ENCODE results near the gene FCHO2. TPM values are rescaled to one million over a fixed set of nuclear protein-coding genes. Genes with fewer than 3 reads are reported as not detected.
"Not testable (repeated sequence)": the region's sequence is repeated elsewhere in the genome, so short reads cannot be mapped to it uniquely, and the experiment has no call there.

FCHO2 gene
- total RNA-seq, 2 experiments from 2014 or later: 0.54 to 0.93 TPM

DNA sequence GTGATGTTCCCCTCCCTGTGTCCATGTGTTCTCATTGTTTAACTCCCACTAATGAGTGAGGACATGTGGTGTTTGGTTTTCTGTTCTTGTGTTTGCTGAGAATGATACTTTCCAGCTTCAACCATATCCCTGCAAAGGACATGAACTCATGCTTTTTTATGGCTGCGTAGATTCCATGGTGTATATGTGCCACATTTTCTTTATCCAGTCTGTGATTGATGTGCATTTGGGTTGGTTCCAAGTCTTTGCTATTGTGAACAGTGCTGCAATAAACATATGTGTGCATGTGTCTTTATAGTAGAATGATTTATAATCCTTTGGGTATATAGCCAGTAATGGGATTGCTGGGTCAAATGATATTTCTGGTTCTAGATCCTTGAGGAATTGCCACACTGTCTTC, 21.0 kb downstream of the FCHO2 start:
- H3K9me3 Mint-ChIP-seq; DNase-seq; H3K4me1 Mint-ChIP-seq (ENCODE audit: low read depth); intact Hi-C loops (cut with micrococcal nuclease); H3K27ac Mint-ChIP-seq; H3K27me3 Mint-ChIP-seq (ENCODE audit: low read depth); CTCF ChIA-PET; H3K36me3 Mint-ChIP-seq (ENCODE audit: low read depth); H3K4me3 Mint-ChIP-seq: not testable (repeated sequence)

DNA sequence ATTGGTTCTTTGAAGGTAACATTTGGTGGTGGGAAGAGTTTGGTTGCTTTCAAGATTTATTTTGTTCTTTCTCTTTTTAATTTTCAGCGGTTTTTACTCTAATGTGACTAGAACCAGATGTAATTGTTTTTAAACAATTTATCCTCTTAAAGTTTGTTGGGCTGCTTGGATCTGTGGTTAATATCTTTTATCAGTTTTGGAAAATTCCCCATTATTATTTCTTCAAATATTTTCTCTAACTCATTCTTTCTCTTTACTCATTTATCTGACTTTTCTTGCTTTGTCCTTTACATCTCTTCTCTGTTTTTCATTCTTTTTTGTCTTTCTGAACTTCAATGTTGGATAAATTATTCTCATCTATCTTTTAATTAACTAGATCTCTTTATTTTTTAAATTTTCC, 29.9 kb downstream of the FCHO2 start:
- CTCF ChIA-PET: interaction anchor here (0.6 kb wide), 1 partner anchor 176 kb away, joined by 3 read pairs; no protein-coding TSS in a partner anchor
- Mint-ChIP-seq H3K9me3 (no peaks in the 10 kb centered on the region), H3K4me1 (ENCODE audit: low read depth) (no peaks in the 10 kb centered on the region), H3K4me3 (no peak overlapping the region), H3K27ac (no peak overlapping the region), H3K27me3 (ENCODE audit: low read depth) (peaks cover 15% of the 10 kb centered on the region), H3K36me3 (ENCODE audit: low read depth) (no peaks in the 10 kb centered on the region)
- no peak for DNase-seq
- intact Hi-C loops (cut with micrococcal nuclease): no loop called here

DNA sequence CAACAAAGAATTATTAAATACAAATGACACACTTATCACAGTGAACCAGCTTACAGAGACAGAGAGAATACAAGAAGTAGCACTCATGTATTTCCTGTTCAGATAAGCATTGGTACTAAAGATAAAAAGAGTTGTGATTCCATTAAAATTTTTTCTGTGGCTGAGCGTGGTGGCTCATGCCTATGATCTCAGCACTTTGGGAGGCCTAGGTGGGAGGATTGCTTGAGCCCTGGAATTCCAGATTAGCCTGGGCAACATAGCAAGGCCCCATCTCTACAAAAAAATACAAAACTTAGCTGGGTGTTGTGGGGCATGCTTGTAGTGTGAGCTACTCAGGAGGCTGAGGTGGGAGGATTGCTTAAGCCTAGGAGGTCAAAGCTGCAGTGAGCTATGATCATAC, 32.9 kb downstream of the FCHO2 start:
- H3K27me3 Mint-ChIP-seq (ENCODE audit: low read depth): peaks cover 22% of the 10 kb centered on the region
- H3K9me3 Mint-ChIP-seq: no peaks in the 10 kb centered on the region
- no peak overlapping the region for H3K4me3 Mint-ChIP-seq
- DNase-seq: no peak
- intact Hi-C loops (cut with micrococcal nuclease): no loop called here
- CTCF ChIA-PET: no interaction called here
- H3K4me1 Mint-ChIP-seq (ENCODE audit: low read depth): no peaks in the 10 kb centered on the region
- H3K27ac Mint-ChIP-seq: no peak overlapping the region
- no peaks in the 10 kb centered on the region for H3K36me3 Mint-ChIP-seq (ENCODE audit: low read depth)

DNA sequence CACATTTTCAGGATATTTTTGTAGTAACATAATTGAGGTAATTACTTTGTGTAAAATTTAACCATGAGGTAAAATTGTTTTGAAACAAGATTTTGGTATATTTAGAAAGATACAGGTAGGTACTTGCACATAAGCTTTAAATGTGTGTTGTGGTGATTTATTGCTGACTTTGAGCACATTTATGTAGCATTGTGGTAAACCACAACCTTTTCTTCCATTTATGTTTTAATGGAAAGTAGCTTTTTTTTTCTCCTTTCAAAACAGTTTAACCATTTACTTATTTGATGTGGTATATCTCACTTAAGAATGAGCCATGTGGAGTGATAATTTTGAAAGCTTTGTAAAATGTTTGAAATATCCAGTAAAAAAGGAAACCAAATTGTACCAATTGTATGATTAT, 35.6 kb downstream of the FCHO2 start:
- CTCF ChIA-PET: no interaction called here
- peaks cover 3% of the 10 kb centered on the region for H3K9me3 Mint-ChIP-seq
- H3K27me3 Mint-ChIP-seq (ENCODE audit: low read depth): peaks cover 25% of the 10 kb centered on the region
- H3K36me3 Mint-ChIP-seq (ENCODE audit: low read depth): no peaks in the 10 kb centered on the region
- no peak overlapping the region for H3K4me3 Mint-ChIP-seq
- H3K4me1 Mint-ChIP-seq (ENCODE audit: low read depth): no peaks in the 10 kb centered on the region
- no peak overlapping the region for H3K27ac Mint-ChIP-seq
- DNase-seq: no peak
- intact Hi-C loops (cut with micrococcal nuclease): loop anchor here (1.0 kb wide), 1 partner anchor 169 kb away; no protein-coding TSS in a partner anchor

DNA sequence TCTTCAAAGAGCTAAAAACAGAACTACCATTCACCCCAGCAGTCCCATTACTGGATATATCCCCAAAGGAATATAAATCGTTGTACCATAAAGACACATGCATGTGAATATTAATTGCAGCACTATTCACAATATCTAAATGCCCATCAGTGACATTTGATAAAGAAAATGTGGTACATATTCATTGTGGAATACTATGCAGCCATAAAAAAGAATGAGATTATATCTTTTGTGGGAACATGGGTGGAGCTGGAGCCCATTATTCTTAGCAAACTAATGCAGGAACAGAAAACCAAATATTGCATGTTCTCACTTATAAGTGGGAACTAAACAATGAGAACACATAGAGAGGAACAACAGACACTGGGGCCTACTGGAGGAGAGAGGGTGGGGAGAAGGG, 38.7 kb downstream of the FCHO2 start:
- peaks cover 3% of the 10 kb centered on the region for H3K9me3 Mint-ChIP-seq
- no peak overlapping the region for H3K4me3 Mint-ChIP-seq
- no peak overlapping the region for H3K27ac Mint-ChIP-seq
- H3K4me1 Mint-ChIP-seq (ENCODE audit: low read depth): no peaks in the 10 kb centered on the region
- CTCF ChIA-PET: no interaction called here
- no peak for DNase-seq
- no peaks in the 10 kb centered on the region for H3K36me3 Mint-ChIP-seq (ENCODE audit: low read depth)
- intact Hi-C loops (cut with micrococcal nuclease): no loop called here
- peaks cover 19% of the 10 kb centered on the region for H3K27me3 Mint-ChIP-seq (ENCODE audit: low read depth)

DNA sequence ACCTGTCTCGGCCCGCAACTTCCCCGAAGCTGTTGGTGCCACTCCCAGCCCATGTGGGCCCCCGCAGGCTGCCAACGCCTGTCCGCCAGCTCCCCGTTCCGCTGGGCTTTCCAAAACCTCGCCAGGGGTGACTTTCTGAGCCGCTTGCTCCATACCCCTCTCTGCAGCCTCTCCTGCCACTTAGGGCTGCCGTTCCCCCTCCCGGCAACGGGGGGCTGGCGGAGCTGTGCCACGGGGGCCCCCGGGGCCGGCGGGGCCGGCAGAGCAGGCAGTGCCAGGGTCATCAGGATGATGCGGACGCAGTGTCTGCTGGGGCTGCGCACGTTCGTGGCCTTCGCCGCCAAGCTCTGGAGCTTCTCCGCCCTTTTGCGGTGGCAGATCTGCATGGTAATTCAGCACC, 40.8 kb downstream of the FCHO2 start:
- no peaks in the 10 kb centered on the region for H3K4me1 Mint-ChIP-seq (ENCODE audit: low read depth)
- H3K4me3 Mint-ChIP-seq: no peak overlapping the region
- H3K27ac Mint-ChIP-seq: no peak overlapping the region
- H3K9me3 Mint-ChIP-seq: peaks cover 3% of the 10 kb centered on the region
- CTCF ChIA-PET: no interaction called here
- intact Hi-C loops (cut with micrococcal nuclease): no loop called here
- no peaks in the 10 kb centered on the region for H3K36me3 Mint-ChIP-seq (ENCODE audit: low read depth)
- DNase-seq: no peak
- H3K27me3 Mint-ChIP-seq (ENCODE audit: low read depth): peaks cover 19% of the 10 kb centered on the region

DNA sequence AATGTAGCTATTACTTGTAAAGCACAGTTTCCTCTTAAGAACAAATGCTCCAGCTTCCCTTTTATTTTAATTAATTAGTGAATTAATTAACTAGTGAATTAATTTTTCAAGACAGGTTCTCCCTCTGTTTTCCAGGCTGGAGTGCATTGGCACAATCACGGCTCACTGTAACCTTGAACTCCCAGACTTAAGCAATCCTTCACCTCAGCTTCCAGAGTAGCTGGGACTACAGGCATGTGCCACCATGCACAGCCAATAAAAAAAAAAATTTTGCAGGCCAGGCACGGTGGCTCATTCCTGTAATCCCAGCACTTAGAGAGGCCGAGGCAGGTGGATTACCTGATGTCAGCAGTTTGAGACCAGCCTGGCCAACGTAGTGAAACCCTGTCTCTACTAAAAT, 44.1 kb downstream of the FCHO2 start:
- Mint-ChIP-seq H3K9me3 (no peaks in the 10 kb centered on the region), H3K36me3 (ENCODE audit: low read depth) (no peaks in the 10 kb centered on the region), H3K4me1 (ENCODE audit: low read depth) (no peaks in the 10 kb centered on the region), H3K27me3 (ENCODE audit: low read depth) (peaks cover 2% of the 10 kb centered on the region), H3K27ac (no peak overlapping the region), H3K4me3 (no peak overlapping the region)
- intact Hi-C loops (cut with micrococcal nuclease): no loop called here
- DNase-seq: no peak
- CTCF ChIA-PET: no interaction called here

DNA sequence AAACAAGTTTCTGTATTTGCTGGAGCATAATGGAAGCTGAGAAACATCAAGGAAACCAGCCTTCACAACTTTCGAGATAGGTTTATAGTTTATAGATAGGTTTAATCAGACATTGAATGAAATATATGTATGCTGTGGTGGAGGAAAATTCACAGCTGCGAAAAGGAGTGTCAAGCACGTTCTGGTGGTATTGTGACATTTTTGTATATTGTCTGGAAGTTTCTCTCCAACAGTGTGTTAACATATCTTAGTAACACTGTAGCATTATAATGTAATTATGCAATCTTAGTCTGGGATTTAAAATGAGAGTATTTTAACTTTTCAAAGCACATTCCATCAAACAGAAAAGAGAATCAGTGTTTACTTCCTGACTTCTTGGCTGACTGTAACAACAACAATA, 50.0 kb downstream of the FCHO2 start:
- no peak overlapping the region for H3K4me3 Mint-ChIP-seq
- no peak overlapping the region for H3K27ac Mint-ChIP-seq
- no peaks in the 10 kb centered on the region for H3K36me3 Mint-ChIP-seq (ENCODE audit: low read depth)
- intact Hi-C loops (cut with micrococcal nuclease): no loop called here
- DNase-seq: no peak
- no peaks in the 10 kb centered on the region for H3K4me1 Mint-ChIP-seq (ENCODE audit: low read depth)
- CTCF ChIA-PET: no interaction called here
- H3K9me3 Mint-ChIP-seq: no peaks in the 10 kb centered on the region
- no peaks in the 10 kb centered on the region for H3K27me3 Mint-ChIP-seq (ENCODE audit: low read depth)

DNA sequence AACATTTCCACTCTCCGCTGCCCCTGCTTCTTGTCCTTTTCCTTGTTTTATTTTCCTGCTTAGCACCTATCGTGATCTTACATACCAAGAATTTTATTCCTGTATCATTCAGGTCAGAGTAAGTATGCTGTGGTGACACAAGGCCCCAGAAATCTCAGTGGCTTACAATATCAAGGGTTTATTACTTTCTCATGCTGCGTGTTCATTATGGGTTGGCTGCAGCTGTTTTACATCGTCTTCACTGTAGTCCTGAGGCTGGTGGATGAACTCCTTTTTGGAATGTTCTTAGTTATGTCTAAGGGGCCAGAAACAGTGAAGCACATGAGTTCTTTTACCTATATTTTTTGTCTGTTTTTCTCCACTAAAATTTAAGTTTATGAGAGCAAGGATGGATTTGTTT, 51.2 kb downstream of the FCHO2 start:
- H3K36me3 Mint-ChIP-seq (ENCODE audit: low read depth): no peaks in the 10 kb centered on the region
- intact Hi-C loops (cut with micrococcal nuclease): no loop called here
- CTCF ChIA-PET: no interaction called here
- H3K4me1 Mint-ChIP-seq (ENCODE audit: low read depth): no peaks in the 10 kb centered on the region
- H3K4me3 Mint-ChIP-seq: no peak overlapping the region
- no peaks in the 10 kb centered on the region for H3K9me3 Mint-ChIP-seq
- DNase-seq: no peak
- no peak overlapping the region for H3K27ac Mint-ChIP-seq
- H3K27me3 Mint-ChIP-seq (ENCODE audit: low read depth): no peaks in the 10 kb centered on the region

DNA sequence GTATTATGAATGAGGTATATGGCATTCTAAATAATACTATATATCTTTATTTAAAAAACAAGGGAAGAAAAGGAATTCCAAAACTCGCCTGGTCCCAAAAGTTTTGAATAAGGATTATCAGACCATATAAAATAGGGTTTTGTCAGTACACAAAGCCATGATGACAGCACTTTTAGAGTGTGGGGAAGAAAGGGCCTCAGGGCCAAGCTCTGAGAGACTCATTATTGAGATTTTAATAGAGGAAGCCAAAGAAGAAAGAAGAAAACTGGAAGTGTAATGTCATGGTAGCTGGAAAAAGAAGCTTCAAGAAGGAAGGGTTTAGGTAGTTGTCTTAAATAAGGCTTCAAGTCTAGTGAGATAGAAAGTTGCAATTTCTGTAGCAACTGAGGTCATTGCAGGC, 53.0 kb downstream of the FCHO2 start:
- intact Hi-C loops (cut with micrococcal nuclease): no loop called here
- H3K9me3 Mint-ChIP-seq: no peaks in the 10 kb centered on the region
- no peaks in the 10 kb centered on the region for H3K36me3 Mint-ChIP-seq (ENCODE audit: low read depth)
- no peak overlapping the region for H3K27ac Mint-ChIP-seq
- H3K27me3 Mint-ChIP-seq (ENCODE audit: low read depth): no peaks in the 10 kb centered on the region
- DNase-seq: no peak
- no peak overlapping the region for H3K4me3 Mint-ChIP-seq
- CTCF ChIA-PET: no interaction called here
- no peaks in the 10 kb centered on the region for H3K4me1 Mint-ChIP-seq (ENCODE audit: low read depth)

DNA sequence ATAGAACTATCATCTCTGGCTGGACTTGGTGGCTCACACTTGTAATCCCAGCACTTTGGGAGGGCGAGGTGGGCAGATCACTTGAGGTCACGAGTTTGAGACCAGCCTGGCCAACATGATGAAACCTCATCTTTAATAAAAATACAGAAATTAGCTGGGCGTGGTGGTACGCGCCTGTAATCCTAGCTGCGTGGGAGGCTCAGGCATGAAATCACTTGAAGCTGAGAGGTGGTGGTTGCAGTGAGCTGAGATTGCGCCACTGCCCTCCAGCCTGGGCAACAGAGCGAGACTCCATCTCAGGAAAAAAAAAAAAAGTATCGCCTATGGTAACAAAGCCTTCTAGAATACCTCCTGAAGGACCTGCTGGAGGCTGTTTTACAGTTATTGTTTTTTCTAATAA, 55.8 kb downstream of the FCHO2 start:
- intact Hi-C loops (cut with micrococcal nuclease); H3K4me1 Mint-ChIP-seq (ENCODE audit: low read depth); DNase-seq; H3K36me3 Mint-ChIP-seq (ENCODE audit: low read depth); H3K27me3 Mint-ChIP-seq (ENCODE audit: low read depth); H3K27ac Mint-ChIP-seq; H3K4me3 Mint-ChIP-seq; H3K9me3 Mint-ChIP-seq: not testable (repeated sequence)
- CTCF ChIA-PET: interaction anchor here (0.6 kb wide), 1 partner anchor 446 kb away, joined by 3 read pairs; no protein-coding TSS in a partner anchor

DNA sequence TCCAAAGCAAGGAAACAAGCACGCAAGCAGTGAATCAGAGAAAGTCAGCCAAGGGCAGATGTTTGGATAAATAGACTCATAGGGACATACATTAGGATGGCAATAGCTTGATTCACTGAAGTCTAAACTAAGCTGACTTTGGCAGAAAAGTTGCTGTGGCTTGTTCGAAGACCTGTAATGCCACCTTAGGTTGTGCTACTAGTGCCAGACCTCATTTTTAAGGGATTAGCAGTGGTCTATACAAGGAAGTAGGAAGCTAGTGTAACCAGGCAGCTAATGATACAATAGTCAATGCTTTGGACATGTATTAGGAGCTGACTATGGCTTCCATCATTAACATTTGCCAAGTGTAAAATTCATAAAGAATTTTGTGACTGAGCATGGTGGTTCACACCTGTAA, 63.1 kb downstream of the FCHO2 start:
- Mint-ChIP-seq H3K27me3 (ENCODE audit: low read depth) (peaks cover 3% of the 10 kb centered on the region), H3K4me1 (ENCODE audit: low read depth) (no peaks in the 10 kb centered on the region), H3K9me3 (no peaks in the 10 kb centered on the region), H3K4me3 (no peak overlapping the region), H3K27ac (no peak overlapping the region), H3K36me3 (ENCODE audit: low read depth) (no peaks in the 10 kb centered on the region)
- intact Hi-C loops (cut with micrococcal nuclease): no loop called here
- CTCF ChIA-PET: no interaction called here
- DNase-seq: no peak

DNA sequence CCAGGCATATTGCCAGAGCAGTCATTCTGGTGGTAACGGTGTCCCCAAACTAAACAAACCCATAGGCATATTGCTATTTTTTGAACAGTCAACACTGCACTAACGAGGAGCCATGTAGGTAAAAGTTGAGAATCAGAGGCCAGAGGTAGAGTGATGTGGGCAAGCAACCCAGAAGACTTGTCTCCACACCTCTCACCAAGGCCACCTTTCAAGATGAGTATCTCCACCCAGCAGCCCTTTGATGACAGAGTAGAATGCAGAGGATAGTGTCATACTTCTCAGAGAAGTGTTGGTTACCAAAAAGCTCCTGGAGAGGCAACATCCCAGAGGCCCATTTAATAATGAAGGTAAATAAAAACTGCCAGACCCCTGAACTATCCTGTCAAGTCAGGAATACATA, 63.9 kb downstream of the FCHO2 start:
- CTCF ChIA-PET: no interaction called here
- H3K4me1 Mint-ChIP-seq (ENCODE audit: low read depth): no peaks in the 10 kb centered on the region
- no peak for DNase-seq
- no peak overlapping the region for H3K27ac Mint-ChIP-seq
- no peak overlapping the region for H3K4me3 Mint-ChIP-seq
- H3K27me3 Mint-ChIP-seq (ENCODE audit: low read depth): peaks cover 3% of the 10 kb centered on the region
- intact Hi-C loops (cut with micrococcal nuclease): no loop called here
- no peaks in the 10 kb centered on the region for H3K9me3 Mint-ChIP-seq
- H3K36me3 Mint-ChIP-seq (ENCODE audit: low read depth): no peaks in the 10 kb centered on the region
